ENCODE measurements around the gene ZNF117.

DNA sequence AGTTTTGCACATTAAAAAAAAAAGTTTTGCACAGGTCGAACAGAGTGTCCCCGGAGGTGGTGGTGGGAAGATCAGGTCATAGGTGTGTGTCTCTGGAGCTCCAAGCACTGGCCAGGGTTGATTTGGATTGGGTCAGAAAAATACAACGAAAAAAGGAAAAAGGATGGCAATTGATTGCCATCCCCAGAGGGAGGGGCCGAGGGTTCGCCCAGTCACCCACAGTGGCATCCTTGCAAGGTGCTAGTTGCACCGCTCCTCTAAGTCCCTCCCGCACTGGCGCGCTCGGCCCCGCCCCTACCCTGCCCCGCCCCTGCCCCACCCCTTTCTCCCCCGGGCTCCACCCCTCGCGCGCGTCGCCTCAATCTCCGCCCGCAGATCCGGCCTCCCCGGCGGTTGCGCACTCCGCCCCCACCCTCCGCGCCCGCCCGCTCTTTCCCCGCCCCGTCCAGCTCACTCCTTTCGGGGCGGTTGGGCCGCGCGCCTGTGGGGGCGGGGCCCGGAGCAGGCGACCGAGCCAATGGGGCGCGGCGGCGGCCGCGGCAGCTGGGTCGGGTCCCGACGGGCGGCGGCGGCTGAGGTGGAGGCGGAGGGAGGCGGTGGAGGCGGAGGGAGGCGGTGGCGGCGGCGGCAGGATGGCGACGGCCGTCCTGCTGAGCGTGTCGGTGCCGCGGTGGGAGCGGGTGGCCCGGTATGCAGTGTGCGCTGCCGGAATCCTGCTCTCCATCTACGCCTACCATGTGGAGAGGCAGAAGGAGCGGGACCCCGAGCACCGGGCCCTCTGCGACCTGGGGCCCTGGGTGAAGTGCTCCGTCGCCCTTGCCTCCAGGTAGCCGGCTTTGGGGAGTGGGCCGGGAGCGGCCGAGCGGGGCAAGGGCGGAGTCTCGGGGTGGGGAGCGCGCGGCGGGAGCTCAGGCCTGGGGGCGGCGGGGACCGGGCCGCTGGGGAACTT lies 47.2 kb upstream of the ZNF117 start:
- TF ChIP-seq YY1 (IDR thresholded peaks at IDR 0.05; ENCODE audit: insufficient read depth, insufficient read length) (peak; percentile 24), ZNF274 (IDR thresholded peaks at IDR 0.05; ENCODE audit: low read depth, low read length) (no peak)

Data from NT2/D1 (cell line).